KMS-11 (cell line): ENCODE measurements around the gene ASXL3.
A peak's percentile ranks its signal among the peaks of the same experiment; 100 is the strongest.

ENCODE experiments used
- H2AFZ ChIP-seq: fragments of 200-600 bp; sonication (generic); 2 replicates; pipeline ENCODE4 v1.6.1; 2016; ENCODE audit warnings: antibody characterized with exemption, mixed run types, low read depth
- H3K27ac ChIP-seq: fragments of 200-600 bp; sonication (generic); 2 replicates; pipeline ENCODE4 v1.6.1; 2016; ENCODE audit warnings: mild to moderate bottlenecking, mixed run types
- H3K27me3 ChIP-seq: fragments of 200-600 bp; sonication (generic); 2 replicates; pipeline ENCODE4 v1.6.1; 2017; ENCODE audit warnings: mild to moderate bottlenecking, low read depth, mixed run types, moderate library complexity; ENCODE audit not compliant: insufficient read depth
- H3K36me3 ChIP-seq: fragments of 200-600 bp; sonication (generic); 2 replicates; pipeline ENCODE4 v1.6.1; 2017; ENCODE audit warnings: mild to moderate bottlenecking, mixed run types; ENCODE audit not compliant: insufficient read depth
- H3K4me1 ChIP-seq: fragments of 200-600 bp; sonication (generic); 2 replicates; pipeline ENCODE4 v1.6.1; 2016; ENCODE audit warnings: mild to moderate bottlenecking, low read depth, mixed run types; ENCODE audit not compliant: poor library complexity, severe bottlenecking
- H3K4me2 ChIP-seq: fragments of 200-600 bp; sonication (generic); 2 replicates; pipeline ENCODE4 v1.7.0; 2016; ENCODE audit warnings: mild to moderate bottlenecking, mixed run types
- H3K4me3 ChIP-seq: fragments of 200-600 bp; sonication (generic); IDR thresholded peaks from 2 replicates; pipeline ENCODE4 v1.6.1; 2017; ENCODE audit warnings: low read depth, low read length, mixed read lengths; ENCODE audit not compliant: insufficient read depth
- H3K79me2 ChIP-seq: fragments of 200-600 bp; sonication (generic); 2 replicates; pipeline ENCODE4 v1.6.1; 2016; ENCODE audit warnings: low read depth, mixed run types; ENCODE audit not compliant: insufficient read depth
- H3K9ac ChIP-seq: fragments of 200-600 bp; sonication (generic); 2 replicates; pipeline ENCODE4 v1.6.1; 2016; ENCODE audit warnings: mild to moderate bottlenecking, mixed run types
- H4K20me1 ChIP-seq: fragments of 200-600 bp; sonication (generic); 2 replicates; pipeline ENCODE4 v1.6.1; 2016; ENCODE audit warnings: mild to moderate bottlenecking, mixed run types; ENCODE audit not compliant: insufficient read depth
- CTCF ChIP-seq: fragments of 200-600 bp; sonication (generic); conservative IDR thresholded peaks from 2 replicates; pipeline ENCODE4 v1.6.1; 2017; ENCODE audit warnings: low read depth, mild to moderate bottlenecking, antibody characterized with exemption, low read length, moderate library complexity, mixed read lengths

ASXL3 gene

GRCh38 chr18:33745871-33746545 lies 168.0 kb downstream of the ASXL3 start:
- no peak for TF ChIP-seq CTCF
- H3K4me3 ChIP-seq = no peak overlapping the region
- no peaks in the 10 kb centered on the region for H3K79me2 ChIP-seq
- no peaks in the 10 kb centered on the region for H4K20me1 ChIP-seq
- H3K27me3 ChIP-seq = no peaks in the 10 kb centered on the region
- H3K4me2 ChIP-seq = no peak overlapping the region
- no peak overlapping the region for H3K27ac ChIP-seq
- H2AFZ ChIP-seq = no peak overlapping the region
- no peak overlapping the region for H3K9ac ChIP-seq
- no peaks in the 10 kb centered on the region for H3K36me3 ChIP-seq
- peaks cover under 1% of the 10 kb centered on the region for H3K4me1 ChIP-seq

GRCh38 chr18:33749834-33750233 lies 171.8 kb downstream of the ASXL3 start:
- no peak overlapping the region for H3K4me2 ChIP-seq
- no peak overlapping the region for H3K27ac ChIP-seq
- no peak overlapping the region for H3K4me3 ChIP-seq
- H2AFZ ChIP-seq = no peak overlapping the region
- TF ChIP-seq CTCF = no peak
- H3K27me3 ChIP-seq = no peaks in the 10 kb centered on the region
- H3K36me3 ChIP-seq = no peaks in the 10 kb centered on the region
- H3K79me2 ChIP-seq = no peaks in the 10 kb centered on the region
- no peak overlapping the region for H3K9ac ChIP-seq
- H3K4me1 ChIP-seq = peaks cover 11% of the 10 kb centered on the region
- no peaks in the 10 kb centered on the region for H4K20me1 ChIP-seq

GRCh38 chr18:33750366-33750765 lies 172.3 kb downstream of the ASXL3 start:
- Histone ChIP-seq H3K79me2 (no peaks in the 10 kb centered on the region), H3K27me3 (no peaks in the 10 kb centered on the region), H3K9ac (no peak overlapping the region), H3K4me2 (no peak overlapping the region), H3K4me3 (no peak overlapping the region), H3K36me3 (no peaks in the 10 kb centered on the region), H2AFZ (no peak overlapping the region), H3K27ac (no peak overlapping the region), H3K4me1 (peaks cover 11% of the 10 kb centered on the region), H4K20me1 (no peaks in the 10 kb centered on the region)
- no peak for TF ChIP-seq CTCF

- H3K27ac ChIP-seq = no peak overlapping the region
- no peaks in the 10 kb centered on the region for H3K79me2 ChIP-seq
- H2AFZ ChIP-seq = no peak overlapping the region
- H3K9ac ChIP-seq = no peak overlapping the region
- no peaks in the 10 kb centered on the region for H3K36me3 ChIP-seq
- H3K4me1 ChIP-seq = peaks cover 11% of the 10 kb centered on the region
- 0 out of 2 replicates have a peak overlapping the region, but pooled peaks have one; percentile 5 for H3K4me2 ChIP-seq
- H4K20me1 ChIP-seq = no peaks in the 10 kb centered on the region
- no peak overlapping the region for H3K4me3 ChIP-seq
- TF ChIP-seq CTCF = peak; percentile 67
- H3K27me3 ChIP-seq = no peaks in the 10 kb centered on the region
Measured at GRCh38 chr18:33751613-33752221, 173.7 kb downstream of the ASXL3 start.
